Dedifferentiated amniotic fluid mesenchymal stem cell (primary cell): Measurements from ENCODE around the gene RDH16.
"Not testable (repeated sequence)": the region's sequence is repeated elsewhere in the genome, so short reads cannot be mapped to it uniquely, and the experiment has no call there.

ENCODE experiments used
- DNase-seq: peaks from one replicate; pipeline ENCODE4 v3.0.0-alpha.2; 2016; ENCODE audit errors: extremely low spot score

Gene RDH16

GRCh38 chr12:56954057-56954957, 3.1 kb downstream of the RDH16 start:
- DNase-seq = no peak

GRCh38 chr12:56953314-56953713, 4.1 kb downstream of the RDH16 start:
- DNase-seq = no peak

GRCh38 chr12:56951582-56952339, 5.6 kb downstream of the RDH16 start:
- no peak for DNase-seq

GRCh38 chr12:56948881-56949280, 8.5 kb downstream of the RDH16 start:
- DNase-seq = no peak

- no peak for DNase-seq
Measured at GRCh38 chr12:56948457-56948777, 9.0 kb downstream of the RDH16 start.

- DNase-seq = no peak
Measured at GRCh38 chr12:56947633-56948456, 9.6 kb downstream of the RDH16 start.

GRCh38 chr12:56943878-56944277, 13.5 kb downstream of the RDH16 start:
- DNase-seq = no peak

- DNase-seq = not testable (repeated sequence)
Measured at GRCh38 chr12:56943374-56943773, 14.0 kb downstream of the RDH16 start.

- DNase-seq = peak; percentile 69
Measured at GRCh38 chr12:56941299-56942017, 15.9 kb downstream of the RDH16 start.

- not testable (repeated sequence) for DNase-seq
Measured at GRCh38 chr12:56940942-56941298, 16.5 kb downstream of the RDH16 start.

- no peak for DNase-seq
Measured at GRCh38 chr12:56935752-56936151, 21.7 kb downstream of the RDH16 start.

GRCh38 chr12:56935157-56935556, 22.3 kb downstream of the RDH16 start:
- DNase-seq = no peak

GRCh38 chr12:56933826-56934625, 23.4 kb downstream of the RDH16 start, which contains the start of gene SDR9C7:
TSS of gene SDR9C7 (minus strand) at chr12:56934408. CDS start at chr12:56934261, 147 bp downstream.
- DNase-seq = no peak

- no peak for DNase-seq
Measured at GRCh38 chr12:56932867-56933266, 24.5 kb downstream of the RDH16 start.

- DNase-seq = no peak
Measured at GRCh38 chr12:56932146-56932545, 25.3 kb downstream of the RDH16 start.

- DNase-seq = no peak
Measured at GRCh38 chr12:56931474-56931978, 25.9 kb downstream of the RDH16 start.

GRCh38 chr12:56930241-56930640, 27.2 kb downstream of the RDH16 start:
- no peak for DNase-seq

- no peak for DNase-seq
Measured at GRCh38 chr12:56929780-56930179, 27.6 kb downstream of the RDH16 start.

- DNase-seq = no peak
Measured at GRCh38 chr12:56928262-56928661, 29.1 kb downstream of the RDH16 start.

- DNase-seq = no peak
Measured at GRCh38 chr12:56927281-56927680, 30.1 kb downstream of the RDH16 start.
